GM06990 (cell line): ENCODE results near the gene KCNJ18.
"Not testable (repeated sequence)": the region's sequence is repeated elsewhere in the genome, so short reads cannot be mapped to it uniquely, and the experiment has no call there.

Source experiments
- DNase-seq: peaks from one replicate; pipeline ENCODE4 v3.0.0-alpha.2; 2011; ENCODE audit not compliant: insufficient read length; ENCODE audit errors: extremely low read depth
- H3K27me3 ChIP-seq: replicated peaks from 2 replicates; pipeline ENCODE4 v1.6.0; 2011; ENCODE audit warnings: low read length; ENCODE audit not compliant: control insufficient read depth, insufficient read depth
- H3K36me3 ChIP-seq: 2 replicates; pipeline ENCODE4 v1.5.1; 2011; ENCODE audit warnings: low read length; ENCODE audit not compliant: control insufficient read depth, insufficient read depth
- H3K4me3 ChIP-seq: replicated peaks from 2 replicates; pipeline ENCODE4 v1.5.1; 2011; ENCODE audit warnings: low read depth, mild to moderate bottlenecking, control low read depth, low read length
- CTCF ChIP-seq: IDR thresholded peaks from 2 replicates; pipeline ENCODE4 v1.5.1; 2011; ENCODE audit warnings: low read length, control low read depth, mild to moderate bottlenecking, inconsistent platforms; ENCODE audit not compliant: insufficient read depth, poor library complexity, severe bottlenecking

The KCNJ18 gene

DNA sequence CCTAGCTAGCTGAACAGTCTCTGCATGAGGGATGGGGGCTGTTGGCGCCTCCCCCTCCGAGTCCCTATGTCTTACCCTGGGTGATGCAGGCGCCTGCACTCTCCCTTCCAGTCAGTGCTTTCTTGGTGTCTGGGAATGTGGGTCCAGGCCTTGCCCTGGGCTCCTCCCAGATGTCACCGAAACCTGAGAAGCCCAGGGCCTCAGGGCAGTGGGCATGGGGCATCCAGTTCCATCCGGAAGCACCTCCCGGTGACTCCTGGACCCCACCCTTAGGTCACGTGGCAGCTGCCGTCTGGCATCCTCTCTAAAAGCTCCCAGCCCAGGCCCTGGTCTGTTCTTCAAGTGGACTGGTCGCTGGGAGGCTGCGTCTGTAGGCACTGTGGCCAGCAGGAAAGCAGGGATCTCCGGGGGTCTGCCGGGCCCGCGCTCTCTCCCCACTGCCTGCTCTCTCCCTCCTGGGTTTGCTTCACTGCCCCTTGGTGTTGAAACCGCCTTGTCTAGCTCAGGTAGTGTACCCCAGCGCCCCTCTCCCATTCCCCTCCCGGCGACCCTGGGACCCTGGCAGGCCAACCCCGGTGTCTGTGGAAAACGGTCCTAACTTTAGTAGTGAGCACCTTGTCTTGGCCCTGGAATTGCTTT, 6.2 kb downstream of the KCNJ18 start:
- DNase-seq, H3K27me3 ChIP-seq, H3K36me3 ChIP-seq, H3K4me3 ChIP-seq: not testable (repeated sequence)

- H3K27me3 ChIP-seq, H3K36me3 ChIP-seq, H3K4me3 ChIP-seq, DNase-seq: not testable (repeated sequence)
Measured at GRCh38 chr17:21699124-21699523, 6.8 kb downstream of the KCNJ18 start.

GRCh38 chr17:21699573-21700236, 7.4 kb downstream of the KCNJ18 start:
- H3K36me3 ChIP-seq, DNase-seq, H3K27me3 ChIP-seq, H3K4me3 ChIP-seq: not testable (repeated sequence)

DNA sequence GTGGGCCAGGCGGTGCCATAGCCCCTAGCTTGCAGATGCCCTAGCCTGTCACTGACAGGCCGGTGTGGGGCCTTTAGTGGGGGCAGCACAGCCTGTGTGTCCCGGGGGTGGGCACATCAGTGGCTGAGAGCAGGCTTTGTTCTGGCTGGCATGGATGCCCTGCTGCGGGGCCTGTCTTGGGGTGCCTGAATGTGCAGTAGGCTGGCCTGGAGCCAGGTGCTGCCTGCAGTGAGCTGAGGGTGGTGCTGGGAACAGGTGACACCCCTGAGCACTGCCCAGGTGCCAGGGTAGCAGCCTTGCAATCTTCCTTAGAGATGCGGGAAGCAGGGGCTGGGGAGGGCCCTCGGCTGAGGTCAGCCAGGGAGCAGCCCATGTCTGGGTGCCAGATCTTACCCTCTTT, 8.8 kb downstream of the KCNJ18 start:
- H3K27me3 ChIP-seq, H3K4me3 ChIP-seq, H3K36me3 ChIP-seq, DNase-seq: not testable (repeated sequence)

- not testable (repeated sequence) for H3K4me3 ChIP-seq, H3K27me3 ChIP-seq, DNase-seq, H3K36me3 ChIP-seq
Measured at GRCh38 chr17:21702029-21702428, 9.7 kb downstream of the KCNJ18 start.

GRCh38 chr17:21702521-21702920, 10.2 kb downstream of the KCNJ18 start:
- not testable (repeated sequence) for DNase-seq, H3K36me3 ChIP-seq, H3K4me3 ChIP-seq

DNA sequence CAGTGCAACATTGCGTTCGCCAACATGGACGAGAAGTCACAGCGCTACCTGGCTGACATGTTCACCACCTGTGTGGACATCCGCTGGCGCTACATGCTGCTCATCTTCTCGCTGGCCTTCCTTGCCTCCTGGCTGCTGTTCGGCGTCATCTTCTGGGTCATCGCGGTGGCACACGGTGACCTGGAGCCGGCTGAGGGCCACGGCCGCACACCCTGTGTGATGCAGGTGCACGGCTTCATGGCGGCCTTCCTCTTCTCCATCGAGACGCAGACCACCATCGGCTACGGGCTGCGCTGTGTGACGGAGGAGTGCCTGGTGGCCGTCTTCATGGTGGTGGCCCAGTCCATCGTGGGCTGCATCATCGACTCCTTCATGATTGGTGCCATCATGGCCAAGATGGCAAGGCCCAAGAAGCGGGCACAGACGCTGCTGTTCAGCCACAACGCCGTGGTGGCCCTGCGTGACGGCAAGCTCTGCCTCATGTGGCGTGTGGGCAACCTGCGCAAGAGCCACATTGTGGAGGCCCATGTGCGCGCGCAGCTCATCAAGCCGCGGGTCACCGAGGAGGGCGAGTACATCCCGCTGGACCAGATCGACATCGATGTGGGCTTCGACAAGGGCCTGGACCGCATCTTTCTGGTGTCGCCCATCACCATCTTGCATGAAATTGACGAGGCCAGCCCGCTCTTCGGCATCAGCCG, 10.8 kb downstream of the KCNJ18 start:
- not testable (repeated sequence) for H3K27me3 ChIP-seq, DNase-seq, H3K4me3 ChIP-seq, H3K36me3 ChIP-seq

More at GRCh38 chr17:21702521-21702920, 10.2 kb downstream of the KCNJ18 start:
- H3K27me3 ChIP-seq = not testable (repeated sequence)

DNA sequence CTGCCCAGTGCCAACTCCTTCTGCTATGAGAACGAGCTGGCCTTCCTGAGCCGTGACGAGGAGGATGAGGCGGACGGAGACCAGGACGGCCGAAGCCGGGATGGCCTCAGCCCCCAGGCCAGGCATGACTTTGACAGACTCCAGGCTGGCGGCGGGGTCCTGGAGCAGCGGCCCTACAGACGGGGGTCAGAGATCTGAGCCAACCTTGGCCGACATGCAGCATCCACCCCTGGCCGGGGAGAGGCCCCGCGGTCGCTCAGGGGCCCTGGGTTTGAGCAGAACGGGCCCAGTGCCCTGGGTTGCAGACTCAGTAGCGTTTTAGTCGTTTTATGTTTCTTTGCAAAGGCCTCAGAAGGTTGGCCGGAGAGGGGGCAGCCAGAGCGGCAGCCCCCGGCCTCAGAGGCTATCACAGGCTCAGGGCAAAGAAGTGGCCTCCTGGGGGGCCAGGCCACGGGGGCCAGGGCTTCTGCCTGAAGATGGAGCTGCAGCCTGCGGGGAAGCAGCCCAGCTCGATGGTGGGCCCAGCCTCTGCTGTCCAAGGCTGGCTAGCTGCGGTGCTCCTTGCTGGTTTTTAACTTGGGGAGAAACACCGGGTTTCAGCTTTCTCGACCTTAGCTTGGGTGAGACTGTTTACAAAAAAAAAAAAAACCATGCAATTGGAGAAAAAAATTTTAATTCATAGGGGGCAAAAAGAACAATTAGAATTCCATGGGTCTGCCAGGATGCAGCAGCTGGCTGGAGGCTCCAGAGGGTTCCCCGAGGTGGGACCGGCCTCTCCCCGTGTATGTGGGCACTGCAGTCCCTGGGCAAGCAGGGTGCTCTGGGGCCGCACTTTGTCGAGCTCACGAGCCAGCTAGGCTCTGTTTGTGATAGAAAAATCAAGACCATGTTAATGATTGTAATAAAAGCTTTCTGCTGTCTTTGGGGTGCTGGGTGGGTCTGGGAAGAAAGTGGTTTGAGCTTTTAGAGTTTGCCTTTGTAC, 11.9 kb downstream of the KCNJ18 start:
- H3K27me3 ChIP-seq, DNase-seq, H3K4me3 ChIP-seq, H3K36me3 ChIP-seq: not testable (repeated sequence)

- H3K4me3 ChIP-seq = no peak overlapping the region
- no peak for TF ChIP-seq CTCF
- no peaks in the 10 kb centered on the region for H3K36me3 ChIP-seq
- DNase-seq = no peak
- H3K27me3 ChIP-seq = no peaks in the 10 kb centered on the region
Measured at GRCh38 chr17:21705021-21705601, 12.8 kb downstream of the KCNJ18 start.

- not testable (repeated sequence) for H3K4me3 ChIP-seq, H3K36me3 ChIP-seq, DNase-seq, H3K27me3 ChIP-seq
Measured at GRCh38 chr17:21705746-21706145, 13.4 kb downstream of the KCNJ18 start.

GRCh38 chr17:21706546-21706945, 14.2 kb downstream of the KCNJ18 start:
- not testable (repeated sequence) for DNase-seq, H3K36me3 ChIP-seq, H3K27me3 ChIP-seq

GRCh38 chr17:21707131-21707530, 14.8 kb downstream of the KCNJ18 start:
- not testable (repeated sequence) for H3K4me3 ChIP-seq, H3K36me3 ChIP-seq, DNase-seq, H3K27me3 ChIP-seq

More at GRCh38 chr17:21706546-21706945, 14.2 kb downstream of the KCNJ18 start:
- H3K4me3 ChIP-seq = not testable (repeated sequence)
